ENCODE results near the gene IGSF9B. TPM values are rescaled to one million over a fixed set of nuclear protein-coding genes. Genes with fewer than 3 reads are reported as not detected.

The IGSF9B gene
- total RNA-seq, 1 experiment from 2014 or later: 5.6 TPM

DNA sequence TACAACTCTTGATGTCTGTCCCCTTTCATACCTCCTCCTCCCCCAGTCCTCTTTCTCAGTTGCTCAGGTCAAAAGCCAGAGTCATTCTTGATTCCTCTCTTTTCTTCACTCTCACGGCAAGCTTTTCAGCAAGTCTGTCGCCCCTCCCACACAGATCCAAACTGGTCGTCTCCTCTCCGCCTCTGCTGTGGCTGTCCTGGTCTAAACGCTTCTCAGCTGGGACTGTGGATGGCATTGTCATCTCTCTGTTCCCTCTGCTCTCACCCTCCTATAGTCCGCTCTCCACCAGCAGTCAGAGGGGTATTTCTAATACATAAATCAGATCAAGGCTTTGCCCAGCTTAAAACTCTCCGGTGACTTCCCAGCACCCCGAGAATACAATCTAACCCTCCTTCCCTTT is 64.6 kb downstream of the IGSF9B start:
- Histone ChIP-seq H2AFZ (ENCODE audit: low read length) (no peak overlapping the region), H3K36me3 (ENCODE audit: insufficient read depth, low read length) (no peaks in the 10 kb centered on the region), H3K4me1 (ENCODE audit: low read length) (no peaks in the 10 kb centered on the region), H3K79me2 (ENCODE audit: low read length) (no peaks in the 10 kb centered on the region), H3K9ac (ENCODE audit: low read length) (no peak overlapping the region), H3K9me2 (replicated peaks; ENCODE audit: insufficient read depth, low read length) (no peaks in the 10 kb centered on the region), H3K4me3 (ENCODE audit: low read length) (no peak overlapping the region), H3K27ac (ENCODE audit: low read length) (no peak overlapping the region), H3K9me3 (ENCODE audit: low read length) (no peaks in the 10 kb centered on the region), H3K4me2 (ENCODE audit: low read depth, low read length, poor library complexity, severe bottlenecking) (no peak overlapping the region), H3K27me3 (ENCODE audit: low read length) (no peaks in the 10 kb centered on the region), H4K20me1 (ENCODE audit: insufficient read depth, low read depth, low read length) (no peaks in the 10 kb centered on the region)
- DNase-seq: no peak

DNA sequence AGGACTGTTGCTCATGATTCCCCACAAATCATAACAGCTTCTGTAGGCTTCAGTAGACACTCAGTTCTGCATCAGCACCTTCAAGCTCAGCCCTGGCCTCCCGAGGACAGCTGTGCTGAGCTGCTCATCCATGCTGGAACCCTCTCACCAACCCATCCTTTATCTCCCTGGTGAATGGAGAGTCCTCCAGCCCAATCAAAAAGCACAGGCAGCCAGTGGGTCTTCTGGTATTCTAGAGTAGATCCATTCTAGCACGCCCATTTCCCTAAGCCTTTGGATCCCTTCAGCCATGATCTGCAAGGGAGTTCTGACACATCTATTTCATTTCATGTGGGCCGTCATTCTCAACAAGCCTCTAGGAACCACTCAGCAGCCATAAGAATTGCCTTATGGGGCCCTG is 66.9 kb downstream of the IGSF9B start:
- Histone ChIP-seq H4K20me1 (ENCODE audit: insufficient read depth, low read depth, low read length) (no peaks in the 10 kb centered on the region), H3K27me3 (ENCODE audit: low read length) (no peaks in the 10 kb centered on the region), H3K79me2 (ENCODE audit: low read length) (no peaks in the 10 kb centered on the region), H3K9me2 (replicated peaks; ENCODE audit: insufficient read depth, low read length) (no peaks in the 10 kb centered on the region), H3K4me1 (ENCODE audit: low read length) (no peaks in the 10 kb centered on the region), H3K9me3 (ENCODE audit: low read length) (no peaks in the 10 kb centered on the region), H3K4me2 (ENCODE audit: low read depth, low read length, poor library complexity, severe bottlenecking) (no peak overlapping the region), H3K9ac (ENCODE audit: low read length) (no peak overlapping the region), H3K27ac (ENCODE audit: low read length) (no peak overlapping the region), H3K4me3 (ENCODE audit: low read length) (no peak overlapping the region), H3K36me3 (ENCODE audit: insufficient read depth, low read length) (no peaks in the 10 kb centered on the region), H2AFZ (ENCODE audit: low read length) (no peak overlapping the region)
- DNase-seq: no peak

DNA sequence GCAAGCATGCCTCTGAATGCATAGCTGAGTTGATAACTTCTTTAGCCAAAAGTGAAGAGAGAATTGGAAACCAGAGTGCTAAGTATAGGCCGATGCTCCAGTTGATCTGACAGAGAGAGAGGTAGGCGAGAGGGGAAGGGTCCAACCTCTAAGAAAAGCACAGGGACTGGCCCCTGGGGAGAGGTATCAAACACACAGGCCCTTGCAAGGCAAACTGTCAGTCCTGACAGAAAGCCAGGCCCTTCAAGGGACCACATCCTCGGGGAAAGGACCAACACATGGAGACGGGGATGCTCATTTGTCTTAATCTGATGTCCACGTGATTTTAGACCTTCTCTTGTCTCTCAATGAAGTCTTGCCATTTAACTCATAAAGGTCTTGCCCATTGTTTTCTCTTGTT is 67.6 kb downstream of the IGSF9B start:
- no peaks in the 10 kb centered on the region for H3K79me2 ChIP-seq (ENCODE audit: low read length)
- no peaks in the 10 kb centered on the region for H3K9me3 ChIP-seq (ENCODE audit: low read length)
- no peaks in the 10 kb centered on the region for H3K9me2 ChIP-seq (replicated peaks; ENCODE audit: insufficient read depth, low read length)
- H3K4me3 ChIP-seq (ENCODE audit: low read length): no peak overlapping the region
- DNase-seq: no peak
- H4K20me1 ChIP-seq (ENCODE audit: insufficient read depth, low read depth, low read length): no peaks in the 10 kb centered on the region
- H3K27ac ChIP-seq (ENCODE audit: low read length): no peak overlapping the region
- no peaks in the 10 kb centered on the region for H3K4me1 ChIP-seq (ENCODE audit: low read length)
- no peak overlapping the region for H2AFZ ChIP-seq (ENCODE audit: low read length)
- H3K36me3 ChIP-seq (ENCODE audit: insufficient read depth, low read length): no peaks in the 10 kb centered on the region
- H3K9ac ChIP-seq (ENCODE audit: low read length): no peak overlapping the region
- no peaks in the 10 kb centered on the region for H3K27me3 ChIP-seq (ENCODE audit: low read length)
- H3K4me2 ChIP-seq (ENCODE audit: low read depth, low read length, poor library complexity, severe bottlenecking): no peak overlapping the region

DNA sequence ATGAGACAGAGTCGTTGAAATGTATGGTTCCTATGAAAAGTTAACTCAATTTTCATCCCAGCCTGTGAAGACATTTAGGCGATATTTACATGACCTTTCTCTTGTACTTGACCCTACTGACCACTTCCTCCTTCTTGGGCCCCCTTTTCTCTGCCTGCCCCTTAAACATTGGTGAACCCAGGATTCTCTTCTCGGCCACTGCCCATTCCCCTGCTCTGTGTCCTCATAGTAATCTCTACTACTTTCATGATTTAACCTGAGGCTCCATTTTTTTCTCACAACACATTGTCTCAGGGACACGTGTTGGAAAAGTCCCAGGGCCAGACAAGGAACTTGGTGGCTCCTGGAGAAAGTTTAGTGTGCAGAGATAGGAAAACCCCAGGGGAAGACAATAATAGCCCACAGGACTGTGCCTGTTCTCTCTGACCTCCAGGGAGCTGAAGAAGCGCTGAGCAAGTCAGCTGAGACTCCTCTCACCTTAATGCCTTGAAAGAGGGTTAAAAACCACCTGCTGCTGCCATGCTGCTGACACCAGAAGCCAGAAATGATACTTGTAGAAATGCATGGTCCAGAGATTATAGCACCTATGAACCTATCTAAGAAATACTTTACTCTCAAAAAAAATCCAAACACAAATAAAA is 69.0 kb downstream of the IGSF9B start:
- Histone ChIP-seq H3K9me3 (ENCODE audit: low read length) (no peaks in the 10 kb centered on the region), H3K27ac (ENCODE audit: low read length) (no peak overlapping the region), H3K79me2 (ENCODE audit: low read length) (no peaks in the 10 kb centered on the region), H3K9ac (ENCODE audit: low read length) (no peak overlapping the region), H3K36me3 (ENCODE audit: insufficient read depth, low read length) (no peaks in the 10 kb centered on the region), H3K27me3 (ENCODE audit: low read length) (no peaks in the 10 kb centered on the region), H3K9me2 (replicated peaks; ENCODE audit: insufficient read depth, low read length) (no peaks in the 10 kb centered on the region), H2AFZ (ENCODE audit: low read length) (no peak overlapping the region), H3K4me3 (ENCODE audit: low read length) (no peak overlapping the region), H3K4me2 (ENCODE audit: low read depth, low read length, poor library complexity, severe bottlenecking) (no peak overlapping the region), H3K4me1 (ENCODE audit: low read length) (no peaks in the 10 kb centered on the region), H4K20me1 (ENCODE audit: insufficient read depth, low read depth, low read length) (no peaks in the 10 kb centered on the region)
- no peak for DNase-seq

DNA sequence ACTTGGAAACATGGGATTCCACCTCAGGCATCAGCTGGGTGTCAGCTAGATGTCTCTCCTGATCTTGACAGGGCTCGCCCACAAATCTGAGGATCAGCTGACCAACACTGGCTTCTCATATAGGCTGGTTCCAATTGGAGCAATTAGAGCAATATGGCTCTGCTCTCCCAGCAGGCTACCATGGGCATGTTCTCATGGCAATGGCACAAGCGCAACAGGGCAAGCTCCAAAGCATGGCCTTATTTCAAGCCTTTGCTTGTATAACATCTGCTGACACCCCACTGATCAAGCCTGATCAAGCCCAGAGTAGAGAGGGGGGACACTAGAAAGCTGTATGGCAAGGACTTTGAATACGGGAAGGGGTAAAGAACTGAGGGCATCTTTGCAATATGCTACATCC is 70.7 kb downstream of the IGSF9B start:
- H3K27ac ChIP-seq (ENCODE audit: low read length): no peak overlapping the region
- H4K20me1 ChIP-seq (ENCODE audit: insufficient read depth, low read depth, low read length): no peaks in the 10 kb centered on the region
- H3K4me2 ChIP-seq (ENCODE audit: low read depth, low read length, poor library complexity, severe bottlenecking): no peak overlapping the region
- no peaks in the 10 kb centered on the region for H3K4me1 ChIP-seq (ENCODE audit: low read length)
- no peak overlapping the region for H2AFZ ChIP-seq (ENCODE audit: low read length)
- H3K9me3 ChIP-seq (ENCODE audit: low read length): no peaks in the 10 kb centered on the region
- no peaks in the 10 kb centered on the region for H3K36me3 ChIP-seq (ENCODE audit: insufficient read depth, low read length)
- no peaks in the 10 kb centered on the region for H3K27me3 ChIP-seq (ENCODE audit: low read length)
- no peaks in the 10 kb centered on the region for H3K79me2 ChIP-seq (ENCODE audit: low read length)
- DNase-seq: no peak
- H3K9ac ChIP-seq (ENCODE audit: low read length): no peak overlapping the region
- H3K4me3 ChIP-seq (ENCODE audit: low read length): no peak overlapping the region
- no peaks in the 10 kb centered on the region for H3K9me2 ChIP-seq (replicated peaks; ENCODE audit: insufficient read depth, low read length)

DNA sequence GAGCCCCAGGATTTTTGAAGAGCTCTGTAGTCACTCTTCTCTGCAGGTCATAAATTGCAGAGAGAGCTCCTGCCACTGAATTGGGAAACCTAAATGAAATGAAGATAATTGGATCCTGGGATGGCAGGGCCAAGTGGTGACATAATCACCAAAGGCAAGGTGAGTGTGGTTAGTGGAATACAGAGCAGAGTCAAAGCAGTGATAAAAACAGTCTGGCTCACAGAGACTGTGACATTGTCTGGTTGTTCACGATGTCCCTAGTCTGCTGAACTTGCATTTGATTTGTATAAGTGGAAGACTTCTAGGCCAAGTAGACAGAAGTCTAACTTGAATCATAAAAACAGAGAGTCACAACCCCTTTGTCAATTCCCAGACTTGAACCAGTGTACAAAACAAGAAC is 84.6 kb downstream of the IGSF9B start:
- Histone ChIP-seq H2AFZ (ENCODE audit: low read length) (no peak overlapping the region), H4K20me1 (ENCODE audit: insufficient read depth, low read depth, low read length) (no peaks in the 10 kb centered on the region), H3K27me3 (ENCODE audit: low read length) (no peaks in the 10 kb centered on the region), H3K4me3 (ENCODE audit: low read length) (no peak overlapping the region), H3K27ac (ENCODE audit: low read length) (no peak overlapping the region), H3K36me3 (ENCODE audit: insufficient read depth, low read length) (no peaks in the 10 kb centered on the region), H3K4me2 (ENCODE audit: low read depth, low read length, poor library complexity, severe bottlenecking) (no peak overlapping the region), H3K4me1 (ENCODE audit: low read length) (no peaks in the 10 kb centered on the region), H3K9me2 (replicated peaks; ENCODE audit: insufficient read depth, low read length) (no peaks in the 10 kb centered on the region), H3K9ac (ENCODE audit: low read length) (no peak overlapping the region), H3K79me2 (ENCODE audit: low read length) (no peaks in the 10 kb centered on the region), H3K9me3 (ENCODE audit: low read length) (no peaks in the 10 kb centered on the region)
- no peak for DNase-seq

DNA sequence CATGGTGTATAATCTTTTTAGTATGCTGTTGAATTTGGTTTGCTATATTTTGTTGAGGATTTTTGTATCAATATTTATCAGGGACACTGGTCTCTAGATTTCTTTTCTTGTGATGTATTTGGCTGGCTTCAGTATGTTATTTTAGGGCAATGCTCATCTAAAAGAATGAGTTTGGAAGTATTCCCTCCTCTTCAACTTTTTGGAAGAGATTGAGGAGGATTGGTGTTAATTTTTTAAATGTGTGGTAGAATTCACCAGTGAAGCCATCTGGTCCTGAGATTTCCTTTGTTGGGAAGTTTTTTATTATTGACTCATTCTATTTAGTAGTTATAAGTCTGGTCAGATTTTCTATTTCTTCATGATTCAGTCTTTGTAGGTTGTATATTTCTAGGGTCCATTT is 89.3 kb downstream of the IGSF9B start:
- Histone ChIP-seq H3K4me3 (ENCODE audit: low read length) (no peak overlapping the region), H3K9me3 (ENCODE audit: low read length) (no peaks in the 10 kb centered on the region), H3K9ac (ENCODE audit: low read length) (no peak overlapping the region), H3K27ac (ENCODE audit: low read length) (no peak overlapping the region), H2AFZ (ENCODE audit: low read length) (no peak overlapping the region), H3K9me2 (replicated peaks; ENCODE audit: insufficient read depth, low read length) (no peaks in the 10 kb centered on the region), H3K4me2 (ENCODE audit: low read depth, low read length, poor library complexity, severe bottlenecking) (no peak overlapping the region), H4K20me1 (ENCODE audit: insufficient read depth, low read depth, low read length) (no peaks in the 10 kb centered on the region), H3K79me2 (ENCODE audit: low read length) (no peaks in the 10 kb centered on the region), H3K4me1 (ENCODE audit: low read length) (no peaks in the 10 kb centered on the region), H3K36me3 (ENCODE audit: insufficient read depth, low read length) (no peaks in the 10 kb centered on the region), H3K27me3 (ENCODE audit: low read length) (no peaks in the 10 kb centered on the region)
- no peak for DNase-seq

DNA sequence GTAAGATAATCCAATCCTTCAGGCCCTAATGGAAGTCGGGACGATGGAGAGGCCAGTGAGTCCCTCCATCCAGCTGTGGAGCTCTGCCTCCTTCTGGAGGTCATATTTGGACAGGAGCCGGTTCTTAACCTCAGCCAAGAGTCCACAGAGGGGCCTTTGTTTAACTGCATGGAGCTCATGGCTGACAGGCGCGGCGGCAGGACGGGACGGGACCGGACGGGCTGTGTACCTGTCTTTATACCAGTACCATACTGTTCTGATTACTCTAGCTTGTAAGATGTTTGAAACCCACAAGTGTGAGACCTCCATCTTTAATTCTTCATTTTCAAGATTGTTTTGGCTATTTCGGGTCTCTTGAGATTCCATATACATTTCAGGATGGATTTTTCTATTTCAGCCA is 91.3 kb downstream of the IGSF9B start:
- Histone ChIP-seq H4K20me1 (ENCODE audit: insufficient read depth, low read depth, low read length) (no peaks in the 10 kb centered on the region), H3K27me3 (ENCODE audit: low read length) (no peaks in the 10 kb centered on the region), H3K79me2 (ENCODE audit: low read length) (no peaks in the 10 kb centered on the region), H3K9me3 (ENCODE audit: low read length) (no peaks in the 10 kb centered on the region), H3K27ac (ENCODE audit: low read length) (no peak overlapping the region), H3K4me2 (ENCODE audit: low read depth, low read length, poor library complexity, severe bottlenecking) (no peak overlapping the region), H3K4me1 (ENCODE audit: low read length) (no peaks in the 10 kb centered on the region), H3K36me3 (ENCODE audit: insufficient read depth, low read length) (no peaks in the 10 kb centered on the region), H3K9ac (ENCODE audit: low read length) (no peak overlapping the region), H3K9me2 (replicated peaks; ENCODE audit: insufficient read depth, low read length) (no peaks in the 10 kb centered on the region), H3K4me3 (ENCODE audit: low read length) (no peak overlapping the region), H2AFZ (ENCODE audit: low read length) (no peak overlapping the region)
- DNase-seq: no peak

DNA sequence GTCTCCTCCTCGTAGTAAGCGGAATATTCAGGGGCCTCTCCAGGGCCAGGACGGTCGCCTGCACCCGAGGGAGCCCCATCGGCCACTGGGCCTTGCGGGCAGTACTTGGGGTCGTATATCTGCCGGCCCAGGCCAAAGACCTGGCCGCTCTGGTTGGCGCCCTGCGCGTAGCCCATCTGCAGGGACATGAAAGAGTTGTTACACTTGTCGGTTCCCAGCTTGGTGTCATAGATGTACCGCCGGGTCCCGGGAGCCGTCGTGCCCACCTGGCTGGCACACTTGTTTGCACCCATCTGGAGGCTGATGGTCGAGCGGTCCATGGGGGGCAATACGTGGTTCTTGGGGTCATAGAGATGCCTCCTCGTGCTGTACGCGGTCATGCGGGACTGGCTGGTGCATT is 92.0 kb downstream of the IGSF9B start:
- H3K79me2 ChIP-seq (ENCODE audit: low read length): no peaks in the 10 kb centered on the region
- no peak overlapping the region for H3K4me3 ChIP-seq (ENCODE audit: low read length)
- H3K27ac ChIP-seq (ENCODE audit: low read length): no peak overlapping the region
- no peaks in the 10 kb centered on the region for H3K4me1 ChIP-seq (ENCODE audit: low read length)
- H2AFZ ChIP-seq (ENCODE audit: low read length): no peak overlapping the region
- no peaks in the 10 kb centered on the region for H3K27me3 ChIP-seq (ENCODE audit: low read length)
- H3K9ac ChIP-seq (ENCODE audit: low read length): no peak overlapping the region
- H3K36me3 ChIP-seq (ENCODE audit: insufficient read depth, low read length): no peaks in the 10 kb centered on the region
- no peaks in the 10 kb centered on the region for H3K9me3 ChIP-seq (ENCODE audit: low read length)
- no peak overlapping the region for H3K4me2 ChIP-seq (ENCODE audit: low read depth, low read length, poor library complexity, severe bottlenecking)
- no peaks in the 10 kb centered on the region for H4K20me1 ChIP-seq (ENCODE audit: insufficient read depth, low read depth, low read length)
- no peaks in the 10 kb centered on the region for H3K9me2 ChIP-seq (replicated peaks; ENCODE audit: insufficient read depth, low read length)
- DNase-seq: no peak

Data from Karpas-422 (cell line).